HEK293 (cell line): ENCODE measurements around the gene POU4F1.
A peak's percentile ranks its signal among the peaks of the same experiment; 100 is the strongest.

Experiments
- CTCF ChIA-PET: fragments of 350-600 bp; formaldehyde crosslinking; extraction: SDS; loops from one replicate; lab custom pipeline; 2021; ENCODE audit warnings: antibody characterized with exemption; lab: Yijun Ruan, JAX
- POLR2A ChIA-PET: fragments of 300-600 bp; formaldehyde crosslinking; extraction: SDS; loops from one replicate; lab custom pipeline; 2020; ENCODE audit warnings: antibody characterized with exemption, inconsistent platforms; lab: Yijun Ruan, JAX
- H3K27ac ChIP-seq: fragments of 200-500 bp; sonication (Bioruptor generic); 2 replicates; pipeline ENCODE4 v1.5.1; 2014; ENCODE audit warnings: low read depth, low read length, control low read depth, inconsistent platforms; ENCODE audit errors: extremely low read depth
- H3K36me3 ChIP-seq, 2 experiments: fragments of 200-500 bp in 1 of 2; sonication (Bioruptor generic) in 1 of 2; 1 replicate in 1 of 2; 2 replicates in 1 of 2; pipeline ENCODE4 v1.5.1; 2014 to 2017; ENCODE audit warnings: inconsistent platforms in 2 of 2, low read length in 2 of 2; ENCODE audit not compliant: control insufficient read depth in 2 of 2, insufficient read depth in 1 of 2
- H3K4me1 ChIP-seq: fragments of 200-500 bp; sonication (Bioruptor generic); 2 replicates; pipeline ENCODE4 v1.5.1; 2014; ENCODE audit warnings: mild to moderate bottlenecking, low read length, inconsistent platforms; ENCODE audit not compliant: control insufficient read depth, insufficient read depth
- H3K4me3 ChIP-seq: 2 replicates; pipeline ENCODE4 v1.5.1; 2011; ENCODE audit warnings: low read depth, mild to moderate bottlenecking, control low read depth, low read length, moderate library complexity
- H3K9me3 ChIP-seq: fragments of 200-500 bp; sonication (Bioruptor generic); 2 replicates; pipeline ENCODE4 v1.5.1; 2014; ENCODE audit warnings: low read depth, low read length, inconsistent platforms; ENCODE audit not compliant: control insufficient read depth, insufficient read depth
- FEZF1 ChIP-seq: fragments of 450-650 bp; formaldehyde crosslinking; IDR thresholded peaks from 2 replicates; pipeline ENCODE4 v1.5.1; 2016; ENCODE audit warnings: missing biosample characterization, missing genetic modification characterization
- GFI1B ChIP-seq: fragments of 450-650 bp; formaldehyde crosslinking; IDR thresholded peaks from 2 replicates; pipeline ENCODE4 v1.5.1; 2016; ENCODE audit warnings: missing biosample characterization, missing genetic modification characterization
- GLIS2 ChIP-seq: fragments of 450-650 bp; formaldehyde crosslinking; IDR thresholded peaks from 2 replicates; pipeline ENCODE4 v1.5.1; 2016; ENCODE audit warnings: missing biosample characterization, missing genetic modification characterization
- HOXA7 ChIP-seq: sonication (generic); formaldehyde crosslinking; IDR thresholded peaks from 2 replicates; pipeline ENCODE4 v1.8.1; 2022; ENCODE audit warnings: missing genetic modification reagents, borderline replicate concordance
- HOXC10 ChIP-seq: sonication (generic); formaldehyde crosslinking; IDR thresholded peaks from 2 replicates; pipeline ENCODE4 v1.8.1; 2023; ENCODE audit warnings: mild to moderate bottlenecking, missing genetic modification reagents
- OVOL3 ChIP-seq: fragments of 450-650 bp; formaldehyde crosslinking; IDR thresholded peaks from 2 replicates; pipeline ENCODE4 v1.5.1; 2016; ENCODE audit warnings: missing biosample characterization, missing genetic modification characterization
- PRDM1 ChIP-seq: fragments of 450-650 bp; formaldehyde crosslinking; IDR thresholded peaks from 2 replicates; pipeline ENCODE4; 2016; ENCODE audit warnings: missing biosample characterization, missing genetic modification characterization
- SETDB1 ChIP-seq: IDR thresholded peaks from one replicate; pipeline ENCODE4 v1.6.1; 2017; ENCODE audit warnings: mild to moderate bottlenecking, low read length, moderate library complexity, mixed read lengths; ENCODE audit not compliant: insufficient read length
- ZBTB49 ChIP-seq: fragments of 450-650 bp; formaldehyde crosslinking; IDR thresholded peaks from 2 replicates; pipeline ENCODE4 v1.5.1; 2016; ENCODE audit warnings: missing biosample characterization, missing genetic modification characterization, low read depth
- ZFP3 ChIP-seq: fragments of 450-650 bp; formaldehyde crosslinking; IDR thresholded peaks from 2 replicates; pipeline ENCODE4 v1.5.1; 2016; ENCODE audit warnings: low read depth, missing biosample characterization, missing genetic modification characterization
- ZNF112 ChIP-seq: fragments of 450-650 bp; formaldehyde crosslinking; IDR thresholded peaks from 2 replicates; pipeline ENCODE4 v1.5.0; 2017; ENCODE audit warnings: missing biosample characterization, missing genetic modification characterization
- ZNF202 ChIP-seq: fragments of 450-650 bp; formaldehyde crosslinking; IDR thresholded peaks from 2 replicates; pipeline ENCODE4 v1.5.1; 2016; ENCODE audit warnings: missing biosample characterization, missing genetic modification characterization, borderline replicate concordance
- ZNF221 ChIP-seq: fragments of 450-650 bp; formaldehyde crosslinking; IDR thresholded peaks from 2 replicates; pipeline ENCODE4 v1.5.1; 2017; ENCODE audit warnings: missing biosample characterization, missing genetic modification characterization, borderline replicate concordance
- ZNF223 ChIP-seq: fragments of 450-650 bp; formaldehyde crosslinking; IDR thresholded peaks from 2 replicates; pipeline ENCODE4 v1.5.1; 2016; ENCODE audit warnings: missing biosample characterization, missing genetic modification characterization
- ZNF311 ChIP-seq: fragments of 450-650 bp; formaldehyde crosslinking; IDR thresholded peaks from 2 replicates; pipeline ENCODE4 v1.5.1; 2017; ENCODE audit warnings: missing biosample characterization, missing genetic modification characterization, borderline replicate concordance
- ZNF426 ChIP-seq: fragments of 450-650 bp; formaldehyde crosslinking; IDR thresholded peaks from 2 replicates; pipeline ENCODE4 v1.5.1; 2017; ENCODE audit warnings: missing biosample characterization, missing genetic modification characterization, mild to moderate bottlenecking, inconsistent platforms, moderate library complexity
- ZNF449 ChIP-seq: fragments of 450-650 bp; formaldehyde crosslinking; IDR thresholded peaks from 2 replicates; pipeline ENCODE4 v1.5.1; 2017; ENCODE audit warnings: missing biosample characterization, mild to moderate bottlenecking, missing genetic modification characterization, moderate library complexity
- ZNF513 ChIP-seq: fragments of 450-650 bp; IDR thresholded peaks from 2 replicates; pipeline ENCODE4 v1.5.1; 2018; ENCODE audit warnings: missing biosample characterization, missing genetic modification characterization
- ZNF544 ChIP-seq: fragments of 450-650 bp; formaldehyde crosslinking; IDR thresholded peaks from 2 replicates; pipeline ENCODE4 v1.5.0; 2017; ENCODE audit warnings: missing biosample characterization, missing genetic modification characterization
- ZNF623 ChIP-seq: fragments of 450-650 bp; formaldehyde crosslinking; IDR thresholded peaks from 2 replicates; pipeline ENCODE4 v1.5.1; 2016; ENCODE audit warnings: missing biosample characterization, missing genetic modification characterization
- ZNF658 ChIP-seq: fragments of 450-650 bp; formaldehyde crosslinking; IDR thresholded peaks from 2 replicates; pipeline ENCODE4; 2016; ENCODE audit warnings: missing biosample characterization, missing genetic modification characterization
- ZNF843 ChIP-seq: fragments of 450-650 bp; formaldehyde crosslinking; IDR thresholded peaks from 2 replicates; pipeline ENCODE4 v1.5.1; 2016; ENCODE audit warnings: missing biosample characterization, missing genetic modification characterization
- ZSCAN5A ChIP-seq: fragments of 450-650 bp; formaldehyde crosslinking; IDR thresholded peaks from 2 replicates; pipeline ENCODE4 v1.5.1; 2016; ENCODE audit warnings: missing biosample characterization, missing genetic modification characterization
- TF ChIP-seq, protein P1 (sequence below): fragments of 450-650 bp; formaldehyde crosslinking; IDR thresholded peaks from 2 replicates; pipeline ENCODE4 v1.5.1; 2016; ENCODE audit warnings: missing biosample characterization, missing genetic modification characterization
- TF ChIP-seq, protein P2 (sequence below): fragments of 450-650 bp; formaldehyde crosslinking; IDR thresholded peaks from 2 replicates; pipeline ENCODE4 v1.5.1; 2016; ENCODE audit warnings: missing biosample characterization, missing genetic modification characterization

Gene POU4F1

GRCh38 chr13:78602561-78603239, 652 bp downstream of the POU4F1 start:
- no peaks in the 10 kb centered on the region for H3K4me1 ChIP-seq
- CTCF ChIA-PET = interaction anchor here (0.6 to 1.1 kb wide), 2 partner anchors 15 to 16 kb away, joined by 3 read pairs; no protein-coding TSS in a partner anchor
- H3K27ac ChIP-seq = no peak overlapping the region; the same call in 1 of the 2 replicates
- TF ChIP-seq ZNF311 (no peak), GLIS2 (tag by site-specific recombination) (no peak), FEZF1 (tag by site-specific recombination) (peak; percentile 50), ZNF426 (no peak), ZNF223 (tag by site-specific recombination) (no peak), ZNF221 (no peak), ZNF658 (no peak), ZNF449 (tag by site-specific recombination) (no peak), ZNF202 (tag by site-specific recombination) (peak; percentile 62; the same call in 1 of the 2 replicates), GFI1B (tag by site-specific recombination) (no peak), OVOL3 (no peak), SETDB1 (peak; percentile 4), ZNF544 (tag by site-specific recombination) (no peak), HOXA7 (CRISPR knock-in tag) (no peak)
- TF ChIP-seq, protein P1, sequence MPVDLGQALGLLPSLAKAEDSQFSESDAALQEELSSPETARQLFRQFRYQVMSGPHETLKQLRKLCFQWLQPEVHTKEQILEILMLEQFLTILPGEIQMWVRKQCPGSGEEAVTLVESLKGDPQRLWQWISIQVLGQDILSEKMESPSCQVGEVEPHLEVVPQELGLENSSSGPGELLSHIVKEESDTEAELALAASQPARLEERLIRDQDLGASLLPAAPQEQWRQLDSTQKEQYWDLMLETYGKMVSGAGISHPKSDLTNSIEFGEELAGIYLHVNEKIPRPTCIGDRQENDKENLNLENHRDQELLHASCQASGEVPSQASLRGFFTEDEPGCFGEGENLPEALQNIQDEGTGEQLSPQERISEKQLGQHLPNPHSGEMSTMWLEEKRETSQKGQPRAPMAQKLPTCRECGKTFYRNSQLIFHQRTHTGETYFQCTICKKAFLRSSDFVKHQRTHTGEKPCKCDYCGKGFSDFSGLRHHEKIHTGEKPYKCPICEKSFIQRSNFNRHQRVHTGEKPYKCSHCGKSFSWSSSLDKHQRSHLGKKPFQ (tag by site-specific recombination) = no peak
- TF ChIP-seq, all 188 proteins: peak for 3
- H3K9me3 ChIP-seq = no peaks in the 10 kb centered on the region
- peak overlapping the region; percentile 71 for H3K4me3 ChIP-seq
- H3K36me3 ChIP-seq = peaks cover 0 to 25% of the 10 kb centered on the region in 2 experiments; a peak in 1 of 3 replicates
- POLR2A ChIA-PET = no interaction called here

GRCh38 chr13:78601874-78602560, 1.3 kb downstream of the POU4F1 start:
- ChIA-PET CTCF (no interaction called here), POLR2A (no interaction called here)
- Histone ChIP-seq H3K9me3 (no peaks in the 10 kb centered on the region), H3K36me3 (peaks cover 0 to 25% of the 10 kb centered on the region in 2 experiments; a peak in 1 of 3 replicates), H3K4me1 (no peaks in the 10 kb centered on the region), H3K27ac (no peak overlapping the region), H3K4me3 (peak overlapping the region; percentile 71; the same call in 1 of the 2 replicates)
- TF ChIP-seq ZBTB49 (tag by site-specific recombination) = no peak
- no peak for TF ChIP-seq ZSCAN5A (tag by site-specific recombination)
- TF ChIP-seq ZNF513 (tag by site-specific recombination) = no peak
- no peak for TF ChIP-seq HOXC10 (CRISPR knock-in tag)
- no peak for TF ChIP-seq ZNF843 (tag by site-specific recombination)
- TF ChIP-seq ZFP3 (tag by site-specific recombination) = no peak
- no peak for TF ChIP-seq ZNF112 (tag by site-specific recombination)
- TF ChIP-seq, protein P2, sequence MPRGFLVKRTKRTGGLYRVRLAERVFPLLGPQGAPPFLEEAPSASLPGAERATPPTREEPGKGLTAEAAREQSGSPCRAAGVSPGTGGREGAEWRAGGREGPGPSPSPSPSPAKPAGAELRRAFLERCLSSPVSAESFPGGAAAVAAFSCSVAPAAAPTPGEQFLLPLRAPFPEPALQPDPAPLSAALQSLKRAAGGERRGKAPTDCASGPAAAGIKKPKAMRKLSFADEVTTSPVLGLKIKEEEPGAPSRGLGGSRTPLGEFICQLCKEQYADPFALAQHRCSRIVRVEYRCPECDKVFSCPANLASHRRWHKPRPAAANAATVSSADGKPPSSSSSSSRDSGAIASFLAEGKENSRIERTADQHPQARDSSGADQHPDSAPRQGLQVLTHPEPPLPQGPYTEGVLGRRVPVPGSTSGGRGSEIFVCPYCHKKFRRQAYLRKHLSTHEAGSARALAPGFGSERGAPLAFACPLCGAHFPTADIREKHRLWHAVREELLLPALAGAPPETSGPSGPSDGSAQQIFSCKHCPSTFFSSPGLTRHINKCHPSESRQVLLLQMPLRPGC = no peak
- no peak for TF ChIP-seq PRDM1
- TF ChIP-seq ZNF623 (tag by site-specific recombination) = no peak
